ENCODE data around the gene GNPDA2.

DNA sequence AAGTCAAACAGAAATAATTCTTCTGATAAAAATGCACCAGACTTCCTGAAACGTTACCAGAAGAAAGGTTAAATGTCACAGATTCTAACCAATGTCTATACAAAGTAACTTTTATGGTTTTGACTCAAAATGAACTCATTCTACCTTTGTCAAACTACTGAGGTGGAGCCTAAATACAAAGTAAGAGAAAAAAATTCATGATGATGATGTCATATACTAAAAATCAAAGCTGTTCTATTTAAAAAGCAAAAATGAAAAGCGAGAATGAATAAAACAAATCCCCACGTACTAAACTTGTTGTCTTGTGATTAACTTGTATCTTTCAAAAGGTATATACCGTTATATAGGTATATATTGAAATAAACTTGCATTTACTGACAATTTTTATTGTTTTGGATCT lies 21.7 kb downstream of the GNPDA2 start:
- TF ChIP-seq, protein P1, sequence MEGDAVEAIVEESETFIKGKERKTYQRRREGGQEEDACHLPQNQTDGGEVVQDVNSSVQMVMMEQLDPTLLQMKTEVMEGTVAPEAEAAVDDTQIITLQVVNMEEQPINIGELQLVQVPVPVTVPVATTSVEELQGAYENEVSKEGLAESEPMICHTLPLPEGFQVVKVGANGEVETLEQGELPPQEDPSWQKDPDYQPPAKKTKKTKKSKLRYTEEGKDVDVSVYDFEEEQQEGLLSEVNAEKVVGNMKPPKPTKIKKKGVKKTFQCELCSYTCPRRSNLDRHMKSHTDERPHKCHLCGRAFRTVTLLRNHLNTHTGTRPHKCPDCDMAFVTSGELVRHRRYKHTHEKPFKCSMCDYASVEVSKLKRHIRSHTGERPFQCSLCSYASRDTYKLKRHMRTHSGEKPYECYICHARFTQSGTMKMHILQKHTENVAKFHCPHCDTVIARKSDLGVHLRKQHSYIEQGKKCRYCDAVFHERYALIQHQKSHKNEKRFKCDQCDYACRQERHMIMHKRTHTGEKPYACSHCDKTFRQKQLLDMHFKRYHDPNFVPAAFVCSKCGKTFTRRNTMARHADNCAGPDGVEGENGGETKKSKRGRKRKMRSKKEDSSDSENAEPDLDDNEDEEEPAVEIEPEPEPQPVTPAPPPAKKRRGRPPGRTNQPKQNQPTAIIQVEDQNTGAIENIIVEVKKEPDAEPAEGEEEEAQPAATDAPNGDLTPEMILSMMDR (IDR thresholded peaks at IDR 0.05), result no peak
- no peak for TF ChIP-seq POLR2A (IDR thresholded peaks at IDR 0.05)
- no peak for TF ChIP-seq EP300 (IDR thresholded peaks at IDR 0.05)

All from tibial nerve (tissue), 4 donors.